Stomach (tissue), 4 donors: ENCODE data around the gene SECTM1.
A peak's percentile ranks its signal among the peaks of the same experiment; 100 is the strongest.

ENCODE experiments used
- CTCF ChIP-seq, 7 experiments: fragments of 450-650 bp in 4 of 7; fragments of 200-600 bp in 3 of 7; sonication (generic) in 3 of 7; IDR thresholded peaks; one replicate each; pipeline ENCODE4 v1.5.1; 2016 to 2019; ENCODE audit warnings: antibody characterized with exemption in 7 of 7, control low read depth in 2 of 7, mild to moderate bottlenecking in 1 of 7
- EP300 ChIP-seq: sonication (generic); formaldehyde crosslinking; IDR thresholded peaks from one replicate; pipeline ENCODE4 v1.6.1; 2017; ENCODE audit warnings: antibody characterized with exemption
- POLR2A ChIP-seq, 4 donors: fragments of 450-650 bp; IDR thresholded peaks; one replicate each; pipeline ENCODE4 v1.6.1; 2016; ENCODE audit warnings: antibody characterized with exemption in 4 of 4, control low read depth in 2 of 4, mild to moderate bottlenecking in 1 of 4, moderate library complexity in 1 of 4
- POLR2AphosphoS5 ChIP-seq, 3 donors: sonication (generic); formaldehyde crosslinking; IDR thresholded peaks; one replicate each; pipeline ENCODE4 v1.6.1; 2016; ENCODE audit warnings: antibody characterized with exemption in 3 of 3

DNA sequence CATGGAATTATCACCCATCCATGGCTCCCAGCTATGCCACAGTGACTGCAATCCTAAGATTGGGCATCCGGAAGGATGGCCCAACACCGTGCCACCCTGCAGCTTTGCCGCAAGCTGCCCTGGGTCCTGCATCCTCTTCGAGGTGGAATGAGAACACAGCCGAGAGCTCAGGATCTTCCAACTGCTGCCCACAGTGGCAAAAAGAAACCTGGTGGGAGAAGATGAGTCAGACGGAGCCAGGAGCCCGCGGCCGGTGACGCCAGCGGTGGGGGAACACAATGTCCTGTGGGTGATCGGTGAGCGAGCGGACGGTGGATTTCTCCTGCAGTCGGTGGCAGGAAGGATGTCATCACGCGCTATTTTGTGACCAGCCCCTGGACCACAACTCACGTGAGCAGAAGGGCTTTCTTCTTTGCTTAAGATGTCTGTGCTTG is 36.3 kb downstream of the SECTM1 start:
- TF ChIP-seq CTCF (IDR thresholded peaks at IDR 0.05) (no peak), POLR2A (IDR thresholded peaks at IDR 0.05) (no peak), POLR2AphosphoS5 (IDR thresholded peaks at IDR 0.05) (peak; percentile 76 to 94 (median 92)), EP300 (peak; percentile 98)
